Muscle of arm (tissue), 12 donors: ENCODE measurements around the gene CPEB3. TPM values are rescaled to one million over a fixed set of nuclear protein-coding genes. Genes with fewer than 3 reads are reported as not detected.
A peak's percentile ranks its signal among the peaks of the same experiment; 100 is the strongest.

Experiments used
- DNase-seq: peaks from one replicate; pipeline ENCODE4 v3.0.0-alpha.2; 2013
- polyA plus RNA-seq, 12 donors: library from polyadenylated mRNA; unstranded; fragments of 120-200 nt; gene quantifications; one replicate each; pipeline ENCODE4 v1.2.1, GENCODE V29; 2013; ENCODE audit not compliant: insufficient read length in 12 of 12

The CPEB3 gene
- polyA plus RNA-seq, 12 donors: 1.7 to 6.4 (median 3.6) TPM; not detected in 1

- DNase-seq: no peak
These were observed 182.8 kb downstream of the CPEB3 start for GRCh38 chr10:92108120-92108519.

DNA sequence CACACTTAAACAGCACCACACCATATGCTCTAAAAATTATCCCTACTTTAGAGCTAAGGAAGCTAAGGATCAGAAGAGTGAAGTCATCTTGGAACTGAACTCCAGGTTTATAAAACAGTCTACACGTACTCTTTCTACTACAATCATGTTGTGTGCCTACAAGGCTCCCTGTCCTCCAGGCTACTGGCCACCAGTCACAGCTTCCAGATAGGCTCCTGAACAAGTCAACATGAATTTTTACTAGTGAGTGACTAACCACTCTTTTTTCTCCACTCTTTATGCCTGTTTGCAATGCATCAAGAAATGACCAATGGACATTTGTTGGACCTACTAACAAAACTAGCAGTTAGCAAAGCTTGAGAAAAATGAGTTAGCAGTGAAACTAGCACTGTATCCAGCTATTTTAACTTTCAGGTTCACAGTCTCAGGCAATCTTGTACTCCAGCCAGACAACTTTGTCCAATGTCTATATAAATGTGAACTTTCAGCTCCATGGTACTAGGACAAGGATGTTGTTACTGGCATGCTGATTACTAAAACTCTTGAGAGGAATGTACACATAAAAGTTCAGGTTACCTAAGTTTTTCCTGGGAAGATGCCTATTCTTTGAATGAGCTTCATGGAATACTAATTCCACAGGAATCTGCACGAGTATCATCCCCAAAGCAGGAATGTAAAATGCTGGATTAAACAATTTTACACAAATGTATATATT lies 187.3 kb downstream of the CPEB3 start:
- DNase-seq: peak; percentile 55

DNA sequence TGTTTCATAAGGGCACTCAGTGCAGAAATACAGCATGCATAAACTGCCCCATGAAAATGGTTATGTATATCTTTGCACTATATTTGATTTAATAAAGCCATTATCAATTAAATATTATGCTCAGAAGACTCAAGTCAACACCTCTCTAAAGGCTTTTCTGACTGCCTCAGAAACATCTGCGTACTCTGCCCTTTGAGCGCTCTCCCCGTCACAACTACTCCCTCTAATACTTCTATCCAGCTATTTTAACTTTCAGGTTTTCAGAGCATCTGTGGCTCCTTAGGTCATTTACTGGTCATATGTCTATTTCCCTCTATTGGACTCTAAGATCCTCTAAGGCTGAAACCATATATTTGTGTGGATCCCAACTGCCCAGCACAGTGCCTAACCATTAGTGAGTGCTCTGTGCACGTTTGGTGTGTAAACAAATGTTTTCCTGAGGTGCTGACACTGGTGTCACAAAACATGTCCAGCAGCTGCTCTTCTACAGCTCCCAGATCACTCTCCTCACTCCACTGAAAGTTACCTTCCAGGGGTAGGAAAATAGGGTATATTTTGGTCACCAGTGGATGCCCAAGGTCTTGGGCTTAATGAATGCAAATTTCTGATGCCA lies 188.2 kb downstream of the CPEB3 start:
- no peak for DNase-seq

- no peak for DNase-seq
These were observed 195.9 kb downstream of the CPEB3 start for GRCh38 chr10:92094960-92095359.

- no peak for DNase-seq
These were observed 198.9 kb downstream of the CPEB3 start for GRCh38 chr10:92091965-92092364.

DNA sequence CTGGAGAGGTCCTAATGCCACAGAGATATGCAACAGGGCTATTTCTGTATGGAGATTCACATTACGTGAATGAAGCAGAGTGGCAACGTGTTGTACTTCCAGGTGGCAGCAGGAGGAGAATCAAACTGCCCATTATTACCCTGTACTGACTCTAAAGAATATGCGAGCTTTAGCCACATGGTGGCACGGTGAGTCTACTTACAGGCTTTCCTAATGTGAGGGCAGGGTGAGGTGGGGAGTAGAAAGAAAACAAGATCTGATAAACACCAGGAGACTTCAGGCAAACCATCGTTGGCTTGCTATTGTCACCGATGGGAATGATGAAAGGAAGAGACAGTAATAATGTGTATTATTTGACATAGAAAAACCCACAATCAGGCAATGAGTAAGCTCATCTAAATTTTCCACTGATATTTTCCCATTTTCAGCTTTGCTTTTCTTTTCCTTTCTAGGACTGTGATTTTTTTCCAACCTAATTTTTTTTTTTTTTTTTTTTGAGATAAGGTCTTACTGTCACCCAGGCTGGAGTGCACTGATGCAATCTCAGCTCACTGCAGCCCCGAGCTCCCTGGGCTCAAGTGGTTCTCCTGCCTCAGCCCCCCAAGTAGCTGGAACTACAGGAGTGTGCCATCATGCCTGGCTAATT lies 203.0 kb downstream of the CPEB3 start:
- DNase-seq: peak; percentile 73

DNA sequence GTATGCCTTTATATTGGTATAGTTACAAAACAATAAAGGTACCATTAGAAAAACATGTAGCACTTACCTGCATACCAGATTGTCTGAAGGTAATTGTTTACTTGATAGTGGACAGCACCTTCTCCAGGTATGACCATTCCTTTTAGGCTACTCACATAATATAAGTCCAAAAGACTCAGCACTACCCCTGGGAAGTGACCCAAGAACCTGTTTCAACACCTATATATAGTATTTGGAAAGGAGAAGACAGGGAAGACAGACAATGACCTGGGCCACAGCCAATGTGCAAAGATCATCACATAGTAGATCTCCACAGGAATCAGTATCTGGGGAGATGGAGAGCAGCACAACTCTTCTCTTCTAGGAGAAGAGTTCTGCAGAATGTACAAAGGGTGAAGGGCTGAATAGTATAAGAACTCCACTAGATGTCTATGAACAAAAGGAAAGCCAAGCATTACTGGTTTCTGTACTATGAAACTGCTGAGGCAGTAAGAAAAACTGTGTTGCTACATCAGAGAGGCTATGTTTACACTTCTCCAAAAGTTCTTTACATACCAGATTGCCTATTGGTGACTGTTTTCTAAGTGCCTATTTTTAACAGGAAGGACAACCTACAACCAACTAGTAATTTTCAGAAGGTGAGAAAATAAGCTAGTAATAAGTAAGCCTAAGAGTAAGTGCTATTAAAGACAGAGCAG lies 208.1 kb downstream of the CPEB3 start:
- DNase-seq: no peak

- DNase-seq: no peak
These were observed 209.2 kb downstream of the CPEB3 start for GRCh38 chr10:92081641-92082040.

GRCh38 chr10:92080244-92080643 lies 210.6 kb downstream of the CPEB3 start:
- DNase-seq: no peak

- no peak for DNase-seq
These were observed 211.9 kb downstream of the CPEB3 start for GRCh38 chr10:92079003-92079402.

- no peak for DNase-seq
These were observed 214.2 kb downstream of the CPEB3 start for GRCh38 chr10:92076722-92077121.

DNA sequence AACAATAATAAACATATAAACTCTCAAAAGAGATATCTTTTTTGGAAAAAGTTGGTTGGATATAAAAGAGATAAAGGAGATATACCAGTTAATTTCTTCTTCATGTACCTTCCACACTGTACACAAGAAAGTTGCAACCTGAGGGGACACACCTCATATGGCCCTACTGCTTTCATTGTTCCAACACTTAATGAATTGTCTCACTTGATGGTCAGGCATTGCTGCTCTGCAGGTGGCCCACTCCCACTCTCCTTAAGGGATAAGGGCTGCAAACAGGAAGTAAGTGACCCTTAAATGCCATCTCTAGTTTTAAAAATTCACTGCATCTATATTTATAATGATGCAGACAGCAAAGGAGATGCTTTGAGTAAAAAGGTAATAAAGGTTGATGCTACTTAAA lies 215.0 kb downstream of the CPEB3 start:
- DNase-seq: no peak

DNA sequence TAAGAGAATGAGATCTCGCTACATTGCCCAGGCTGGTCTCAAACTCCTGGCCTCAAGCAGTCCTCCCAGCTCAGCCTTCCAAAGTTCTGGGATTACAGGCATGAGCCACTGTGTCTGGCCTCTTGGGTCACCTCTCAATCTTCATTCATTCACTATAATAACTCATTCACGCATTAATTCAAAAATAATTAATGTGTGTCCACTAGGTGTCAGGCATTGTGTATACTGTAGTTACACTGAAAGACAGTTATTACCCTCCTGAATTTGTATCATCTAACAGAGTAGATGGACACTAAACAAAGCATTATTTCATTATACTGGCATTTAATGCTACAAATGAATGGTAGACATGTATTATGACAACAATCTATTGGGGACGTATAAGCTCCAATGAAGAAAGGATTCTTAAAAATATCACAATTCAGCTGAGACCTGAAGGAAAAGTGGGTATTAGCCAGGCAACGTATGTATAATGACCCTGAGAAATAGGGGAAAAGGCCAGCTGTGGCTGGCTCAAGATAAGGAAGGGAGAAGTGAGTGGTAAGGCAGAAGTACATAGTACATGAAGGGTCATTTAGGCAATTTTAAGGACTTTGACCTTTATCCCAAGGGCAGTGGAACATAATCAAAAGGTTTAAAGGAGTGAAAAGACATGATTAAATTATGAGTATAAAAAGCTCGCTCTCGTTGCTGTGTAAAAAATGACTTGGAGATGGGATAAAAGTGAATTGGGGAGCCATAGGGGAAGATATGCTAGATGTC lies 216.6 kb downstream of the CPEB3 start:
- DNase-seq: no peak

- no peak for DNase-seq
These were observed 222.0 kb downstream of the CPEB3 start for GRCh38 chr10:92068900-92069299.

- DNase-seq: no peak
These were observed 224.5 kb downstream of the CPEB3 start for GRCh38 chr10:92066386-92066785.

- no peak for DNase-seq
These were observed 226.4 kb downstream of the CPEB3 start for GRCh38 chr10:92064506-92064905.

DNA sequence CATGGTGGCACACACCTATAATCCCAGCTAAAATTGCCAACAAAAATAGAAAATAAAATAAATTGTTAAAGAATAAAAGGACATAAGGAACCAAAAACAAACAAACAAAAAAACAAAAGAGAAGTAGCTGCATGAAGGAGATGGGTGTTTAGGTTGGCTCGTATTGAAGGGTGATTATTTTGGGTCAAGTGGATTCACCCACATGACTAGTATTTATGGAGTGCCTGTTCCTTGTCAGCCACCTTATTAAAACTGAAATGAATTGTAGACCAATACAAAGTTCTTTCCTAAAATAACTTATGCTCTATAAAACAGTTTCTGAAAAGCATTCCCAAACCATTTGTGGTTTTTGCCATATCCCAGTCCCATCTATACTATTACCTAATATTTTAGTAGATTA lies 228.6 kb downstream of the CPEB3 start:
- no peak for DNase-seq

- no peak for DNase-seq
These were observed 236.1 kb downstream of the CPEB3 start for GRCh38 chr10:92054807-92055206.

- no peak for DNase-seq
These were observed 238.1 kb downstream of the CPEB3 start for GRCh38 chr10:92052741-92053140.

DNA sequence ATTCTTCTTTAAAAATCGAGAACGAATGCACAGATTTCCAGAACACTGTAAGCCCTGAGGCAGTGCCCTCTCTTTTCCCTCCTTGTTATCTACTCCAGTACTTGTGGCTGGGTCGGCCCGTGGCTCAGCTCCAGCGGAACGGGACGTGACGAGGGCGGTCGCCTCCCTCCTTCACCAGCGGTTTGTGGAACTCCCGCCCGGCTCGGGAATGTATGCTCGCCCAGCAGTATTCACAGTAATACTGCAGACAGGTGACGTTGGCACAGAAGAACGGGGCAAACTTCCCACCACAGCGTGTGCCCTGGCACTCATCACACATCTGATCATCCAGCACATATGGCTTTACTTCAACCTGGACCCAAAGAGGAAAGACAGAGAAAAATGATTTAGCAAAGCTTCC lies 238.8 kb downstream of the CPEB3 start:
- DNase-seq: no peak

DNA sequence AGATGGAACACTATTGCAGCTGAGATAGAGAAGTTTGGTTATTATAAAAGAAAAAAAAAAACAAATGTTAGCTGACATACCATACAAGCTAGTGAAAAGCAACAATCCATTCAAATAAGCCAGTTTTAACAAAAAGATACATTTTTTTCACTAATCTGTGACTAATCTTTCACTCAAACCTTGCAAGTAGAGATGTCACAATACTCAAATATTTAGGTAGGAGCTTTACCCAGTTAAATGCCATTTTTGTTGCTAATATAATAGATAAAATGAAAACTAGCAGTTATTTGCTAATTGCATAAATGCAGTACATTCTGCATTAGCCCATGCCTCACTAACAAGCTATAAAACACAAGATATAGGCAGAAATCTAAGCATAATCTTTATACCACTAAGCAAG lies 243.7 kb downstream of the CPEB3 start:
- DNase-seq: no peak

DNA sequence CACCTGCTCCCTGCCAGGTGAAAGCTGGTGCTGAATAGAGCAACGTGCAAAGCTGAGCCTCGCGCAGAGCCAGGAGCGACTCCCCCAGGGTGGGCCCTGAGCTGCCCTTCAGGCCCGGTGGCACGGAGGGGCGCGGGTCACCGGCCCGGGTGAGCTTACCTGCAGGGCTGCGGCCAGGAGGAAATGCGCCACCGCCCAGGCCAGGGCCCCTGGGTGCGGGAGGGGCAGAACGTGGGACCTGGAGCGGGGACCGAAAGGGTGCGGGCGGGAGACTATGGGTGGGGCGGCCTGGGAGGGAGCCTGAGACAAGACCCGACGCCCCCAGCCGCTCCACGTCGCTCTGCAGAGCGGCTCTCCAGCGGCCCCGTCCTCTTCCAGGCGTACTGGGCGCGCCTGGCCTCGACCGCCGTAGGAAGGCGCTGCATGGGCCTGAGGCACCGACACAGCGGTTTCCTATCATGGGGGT lies 245.2 kb downstream of the CPEB3 start:
- DNase-seq: no peak
